Urothelium cell line (cell line): ENCODE data around the gene C7orf57.
A peak's percentile ranks its signal among the peaks of the same experiment; 100 is the strongest.

ENCODE experiments used
- DNase-seq: peaks from one replicate; pipeline ENCODE4 v3.0.0; 2011; ENCODE audit warnings: low spot score, mixed read lengths
- FAIRE-seq: peaks from 2 replicates; lab custom pipeline; 2011; peaks lifted over from hg19 to GRCh38; lab: Jason Lieb, UNC

C7orf57 gene

DNA sequence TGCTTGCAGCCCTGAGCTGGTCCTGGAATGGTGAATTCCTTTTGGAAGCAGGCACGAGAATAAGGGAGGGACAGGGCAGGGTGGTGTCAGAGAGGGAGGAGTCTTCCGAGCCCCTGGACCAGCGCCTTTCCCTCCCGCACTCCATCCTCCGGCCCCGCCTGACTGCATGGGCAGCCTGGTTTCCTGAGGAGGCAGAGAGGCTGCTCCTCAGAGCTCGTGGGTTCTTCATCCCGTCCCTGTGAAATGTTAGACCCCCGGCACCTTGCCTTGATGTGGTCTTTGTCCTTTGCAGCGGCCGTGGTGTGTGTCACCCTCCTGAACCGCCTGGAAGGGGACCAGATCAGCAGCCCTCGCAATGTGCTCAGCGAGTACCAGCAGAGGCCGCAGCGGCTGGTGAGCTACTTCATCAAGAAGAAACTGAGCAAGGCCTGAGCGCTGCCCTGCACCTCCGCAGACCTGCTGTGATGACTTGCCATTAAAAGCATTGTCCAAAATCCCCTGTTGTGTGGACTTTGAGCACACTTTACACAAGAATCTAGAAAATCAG lies 72.7 kb downstream of the C7orf57 start:
- DNase-seq: no peak
- FAIRE-seq: peak; percentile 13

DNA sequence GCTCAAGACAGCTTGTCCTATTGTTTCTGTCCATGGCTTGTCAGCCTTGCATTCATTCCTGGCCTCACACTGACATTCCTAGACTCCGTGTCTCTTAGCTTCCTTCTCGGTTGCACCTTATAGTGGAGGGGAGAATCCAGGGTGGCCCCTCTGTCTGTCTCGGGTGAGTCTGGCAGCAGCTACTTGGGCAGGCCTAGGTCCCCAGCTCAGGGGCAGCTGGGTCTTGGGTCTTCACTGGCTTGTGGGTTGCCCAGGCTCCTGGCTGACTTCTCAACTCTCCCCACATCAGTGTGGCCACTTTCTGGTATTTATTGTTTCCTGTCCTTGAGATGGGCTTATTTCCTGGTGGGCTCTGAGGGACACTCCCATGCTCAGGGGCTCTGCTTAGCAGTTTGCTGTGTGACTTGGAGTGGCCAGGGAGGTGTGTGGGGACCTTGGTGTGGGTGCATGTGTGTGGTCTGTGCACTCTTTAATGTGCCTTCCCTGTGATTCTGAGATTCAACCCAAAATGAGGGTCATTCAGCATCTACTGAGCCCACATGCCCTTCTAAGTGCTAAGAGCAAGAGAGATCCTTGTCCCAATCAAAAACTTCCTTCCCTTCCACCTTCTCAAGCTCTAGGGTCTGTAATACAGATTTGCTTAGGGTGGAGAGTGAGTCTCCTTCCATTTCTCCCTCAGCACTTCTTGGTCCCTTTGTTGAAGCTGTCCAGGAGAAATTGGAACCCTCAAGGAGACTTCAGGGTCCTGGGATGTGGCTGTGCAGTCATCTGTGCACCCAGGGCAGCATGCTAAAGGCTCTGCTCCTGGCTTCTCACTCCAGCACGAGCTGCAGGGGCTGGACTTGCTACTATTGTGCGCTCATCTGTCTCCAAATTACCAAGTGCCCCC lies 73.9 kb downstream of the C7orf57 start:
- no peak for FAIRE-seq

GRCh38 chr7:48109848-48110663 lies 74.7 kb downstream of the C7orf57 start:
- FAIRE-seq (peak; percentile 98), DNase-seq (peak; percentile 80)

More for the DNA sequence above, 73.9 kb downstream of the C7orf57 start:
- DNase-seq: no peak

- DNase-seq (no peak), FAIRE-seq (no peak)
Observed at GRCh38 chr7:48110868-48111267, 75.5 kb downstream of the C7orf57 start.
